ENCODE results near the gene RTN1.

Gene RTN1

GRCh38 chr14:59591641-59592370, 278.8 kb downstream of the RTN1 start:
- no peak overlapping the region for H3K4me3 ChIP-seq
- H3K27ac ChIP-seq: no peak overlapping the region
- no peaks in the 10 kb centered on the region for H3K4me1 ChIP-seq
- H3K36me3 ChIP-seq: peaks cover 0 to 17% (median 10%) of the 10 kb centered on the region in 3 donors
- TF ChIP-seq CTCF (IDR thresholded peaks at IDR 0.05): no peak
- no peak for DNase-seq
- peaks cover 0 to 4% (median 0%) of the 10 kb centered on the region in 3 donors for H3K9me3 ChIP-seq
- intact Hi-C loops (cut with DNase I; ENCODE audit: low total_unique reads): no loop called here
- no peaks in the 10 kb centered on the region for H3K27me3 ChIP-seq

GRCh38 chr14:59588101-59588500, 282.5 kb downstream of the RTN1 start:
- TF ChIP-seq CTCF (IDR thresholded peaks at IDR 0.05): no peak
- H3K4me3 ChIP-seq: no peak overlapping the region

GRCh38 chr14:59585891-59586554, 284.6 kb downstream of the RTN1 start:
- Histone ChIP-seq H3K27ac (no peak overlapping the region), H3K4me1 (peaks cover 0 to 6% (median 0%) of the 10 kb centered on the region in 4 donors), H3K36me3 (peaks cover 0 to 10% (median 0%) of the 10 kb centered on the region in 3 donors), H3K9me3 (no peaks in the 10 kb centered on the region), H3K27me3 (no peaks in the 10 kb centered on the region), H3K4me3 (no peak overlapping the region)
- intact Hi-C loops (cut with DNase I; ENCODE audit: low total_unique reads): no loop called here
- no peak for DNase-seq
- no peak for TF ChIP-seq CTCF (IDR thresholded peaks at IDR 0.05)

More at GRCh38 chr14:59588101-59588500, 282.5 kb downstream of the RTN1 start:
- intact Hi-C loops (cut with DNase I; ENCODE audit: low total_unique reads): no loop called here
- no peak for DNase-seq
- peaks cover 0 to 6% (median 0%) of the 10 kb centered on the region in 4 donors for H3K4me1 ChIP-seq
- no peaks in the 10 kb centered on the region for H3K27me3 ChIP-seq
- peaks cover 0 to 17% (median 5%) of the 10 kb centered on the region in 3 donors for H3K36me3 ChIP-seq
- H3K9me3 ChIP-seq: peaks cover 0 to 4% (median 0%) of the 10 kb centered on the region in 3 donors
- no peak overlapping the region for H3K27ac ChIP-seq

GRCh38 chr14:59583755-59584154, 286.8 kb downstream of the RTN1 start:
- Histone ChIP-seq H3K4me1 (peaks cover 0 to 6% (median 0%) of the 10 kb centered on the region in 4 donors), H3K9me3 (no peaks in the 10 kb centered on the region), H3K36me3 (no peaks in the 10 kb centered on the region), H3K4me3 (no peak overlapping the region), H3K27ac (no peak overlapping the region), H3K27me3 (no peaks in the 10 kb centered on the region)
- intact Hi-C loops (cut with DNase I; ENCODE audit: low total_unique reads): no loop called here
- TF ChIP-seq CTCF (IDR thresholded peaks at IDR 0.05): no peak
- DNase-seq: no peak

GRCh38 chr14:59582845-59583509, 287.6 kb downstream of the RTN1 start:
- H3K4me3 ChIP-seq: no peak overlapping the region
- H3K4me1 ChIP-seq: peaks cover 0 to 6% (median 0%) of the 10 kb centered on the region in 4 donors
- TF ChIP-seq CTCF (IDR thresholded peaks at IDR 0.05): no peak
- H3K27me3 ChIP-seq: no peaks in the 10 kb centered on the region
- H3K27ac ChIP-seq: no peak overlapping the region
- intact Hi-C loops (cut with DNase I; ENCODE audit: low total_unique reads): no loop called here
- H3K9me3 ChIP-seq: no peaks in the 10 kb centered on the region
- H3K36me3 ChIP-seq: no peaks in the 10 kb centered on the region
- no peak for DNase-seq
